Stimulated activated naive B cell treated with anti-CD40 and anti-IgM and Interleukin-4, amounts not matched to agents 10 μg/mL and 1 μg/mL and 100 μg/mL, for 72 hours (primary cell): Measurements from ENCODE around the gene PTEN.
"Not testable (repeated sequence)": the region's sequence is repeated elsewhere in the genome, so short reads cannot be mapped to it uniquely, and the experiment has no call there.

Experiments used
- ATAC-seq, 2 donors: fragments of 150-1000 bp; cut with Tn5 transposase; replicated peaks; 2 replicates each; pipeline ENCODE4 v1.10.0; 2021; ENCODE audit warnings: moderate library complexity in 1 of 2
- DNase-seq: peaks from one replicate; pipeline ENCODE4 v3.0.0; 2021
- H3K27ac Mint-ChIP-seq: one replicate; pipeline ENCODE4 v1.8.0; 2022; ENCODE audit warnings: mild to moderate bottlenecking, mixed read lengths
- H3K27me3 Mint-ChIP-seq, 2 donors: one replicate each; pipeline ENCODE4 v1.8.0; 2022; ENCODE audit warnings: mixed read lengths in 2 of 2
- H3K36me3 Mint-ChIP-seq, 2 donors: one replicate each; pipeline ENCODE4 v1.8.0; 2022; ENCODE audit warnings: mixed read lengths in 2 of 2, mild to moderate bottlenecking in 1 of 2
- H3K4me1 Mint-ChIP-seq, 2 donors: one replicate each; pipeline ENCODE4 v1.8.0; 2022; ENCODE audit warnings: mixed read lengths in 2 of 2, mild to moderate bottlenecking in 1 of 2
- H3K4me3 Mint-ChIP-seq, 2 donors: one replicate each; pipeline ENCODE4 v1.8.0; 2022; ENCODE audit warnings: mild to moderate bottlenecking in 2 of 2, mixed read lengths in 2 of 2, moderate library complexity in 1 of 2
- H3K9me3 Mint-ChIP-seq, 2 donors: one replicate each; pipeline ENCODE4 v1.8.0; 2022; ENCODE audit warnings: mixed read lengths in 2 of 2, mild to moderate bottlenecking in 1 of 2

The PTEN gene

DNA sequence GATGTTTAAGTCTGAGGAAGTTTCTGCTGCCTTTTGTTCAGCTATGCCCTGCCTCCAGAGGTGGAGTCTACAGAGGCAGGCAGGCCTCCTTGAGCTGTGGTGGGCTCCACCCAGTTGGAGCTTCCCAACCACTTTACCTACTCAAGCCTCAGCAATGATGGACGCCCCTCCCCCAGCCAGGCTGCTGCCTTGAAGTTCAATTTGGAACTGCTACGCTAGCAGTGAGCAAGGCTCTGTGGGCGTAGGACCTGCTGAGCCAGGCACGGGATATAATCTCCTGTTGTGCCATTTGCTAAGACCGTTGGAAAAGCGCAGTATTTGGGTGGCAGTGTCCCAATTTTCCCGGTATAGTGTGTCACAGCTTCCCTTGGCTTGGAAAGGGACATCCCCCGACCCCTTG, 40.0 kb downstream of the PTEN start:
- peak overlapping the region; percentile 20 for H3K27ac Mint-ChIP-seq
- peaks cover 73 to 90% of the 10 kb centered on the region in 2 donors for H3K36me3 Mint-ChIP-seq
- peaks cover 42 to 83% of the 10 kb centered on the region in 2 donors for H3K4me1 Mint-ChIP-seq

DNA sequence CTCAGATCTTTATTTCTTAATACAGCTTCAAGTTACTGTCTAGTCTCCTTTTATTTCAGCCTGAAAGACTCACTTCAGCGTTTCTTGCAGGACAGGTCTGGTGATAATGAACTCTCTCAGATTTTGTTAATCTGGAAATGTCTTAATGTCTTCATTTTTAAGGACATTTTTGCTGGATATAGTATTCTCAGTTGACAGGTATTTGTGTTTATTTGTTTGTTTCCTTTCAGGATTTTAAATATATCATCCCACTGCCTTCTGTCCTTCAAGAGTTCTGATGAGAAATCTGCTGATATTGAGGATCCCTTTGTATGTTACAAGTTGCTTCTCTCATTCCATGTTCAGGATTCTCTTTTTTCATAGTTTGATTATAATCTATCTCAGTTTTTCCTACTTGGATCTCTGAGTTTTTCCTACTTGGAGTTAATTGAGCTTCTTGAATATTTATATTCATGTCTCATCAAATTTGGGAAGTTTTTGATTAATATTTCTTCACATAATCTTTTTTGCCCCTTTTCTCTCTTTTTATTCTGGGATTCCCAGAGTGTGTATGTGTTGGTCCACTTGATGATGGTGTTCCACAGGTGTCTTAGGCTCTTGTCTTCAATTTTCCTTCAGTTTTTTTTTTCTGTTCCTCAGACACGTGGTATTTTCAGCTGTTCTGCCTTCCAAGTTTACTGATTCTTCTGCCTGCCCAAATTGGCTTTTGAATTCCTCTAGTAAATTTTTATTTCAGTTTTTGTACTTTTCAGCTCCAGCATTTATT, 49.9 kb downstream of the PTEN start:
- no peak for DNase-seq
- ATAC-seq: no peak
- no peak overlapping the region for H3K4me3 Mint-ChIP-seq
- peaks cover 63 to 82% of the 10 kb centered on the region in 2 donors for H3K36me3 Mint-ChIP-seq
- H3K27me3 Mint-ChIP-seq: no peaks in the 10 kb centered on the region
- peak overlapping the region; percentile 82 for H3K27ac Mint-ChIP-seq
- H3K9me3 Mint-ChIP-seq: peaks cover 15 to 17% of the 10 kb centered on the region in 2 donors
- H3K4me1 Mint-ChIP-seq: peaks cover 16 to 47% of the 10 kb centered on the region in 2 donors

More for the DNA sequence above, 40.0 kb downstream of the PTEN start:
- not testable (repeated sequence) for H3K4me3 Mint-ChIP-seq, DNase-seq, ATAC-seq, H3K27me3 Mint-ChIP-seq
- peaks cover 17 to 24% of the 10 kb centered on the region in 2 donors for H3K9me3 Mint-ChIP-seq

DNA sequence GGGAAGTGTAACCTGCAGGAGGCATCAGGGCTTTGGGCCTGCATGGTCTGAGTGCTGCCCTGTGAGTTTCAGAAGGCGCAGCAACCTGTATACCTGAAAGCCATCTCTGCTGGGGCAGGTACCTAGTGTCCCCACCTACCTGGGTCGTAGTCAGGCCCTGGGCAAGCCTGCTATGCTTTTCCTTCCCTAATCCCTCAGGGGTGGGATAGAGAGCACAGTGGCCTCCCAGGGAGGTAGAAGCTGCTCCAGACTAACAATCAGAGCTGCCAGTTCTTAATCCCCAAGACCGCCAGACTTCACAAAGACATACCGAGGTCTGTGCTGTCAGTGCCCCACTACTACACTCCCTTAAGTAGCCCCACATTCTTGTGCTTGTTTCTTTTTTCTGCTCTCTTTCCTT, 52.0 kb downstream of the PTEN start:
- no peak for ATAC-seq

GRCh38 chr10:87915989-87916388, 52.6 kb downstream of the PTEN start:
- Mint-ChIP-seq H3K36me3 (peaks cover 48 to 77% of the 10 kb centered on the region in 2 donors), H3K27me3 (no peaks in the 10 kb centered on the region), H3K27ac (peak overlapping the region; percentile 51), H3K4me3 (no peak overlapping the region), H3K4me1 (peaks cover 21 to 44% of the 10 kb centered on the region in 2 donors), H3K9me3 (peaks cover 15 to 17% of the 10 kb centered on the region in 2 donors)
- DNase-seq (no peak), ATAC-seq (no peak)

More for the DNA sequence above, 52.0 kb downstream of the PTEN start:
- Mint-ChIP-seq H3K4me3 (no peak overlapping the region), H3K27ac (peak overlapping the region; percentile 20), H3K4me1 (peaks cover 21 to 42% of the 10 kb centered on the region in 2 donors), H3K36me3 (peaks cover 53 to 77% of the 10 kb centered on the region in 2 donors), H3K27me3 (no peaks in the 10 kb centered on the region), H3K9me3 (peaks cover 15 to 17% of the 10 kb centered on the region in 2 donors)
- no peak for DNase-seq

DNA sequence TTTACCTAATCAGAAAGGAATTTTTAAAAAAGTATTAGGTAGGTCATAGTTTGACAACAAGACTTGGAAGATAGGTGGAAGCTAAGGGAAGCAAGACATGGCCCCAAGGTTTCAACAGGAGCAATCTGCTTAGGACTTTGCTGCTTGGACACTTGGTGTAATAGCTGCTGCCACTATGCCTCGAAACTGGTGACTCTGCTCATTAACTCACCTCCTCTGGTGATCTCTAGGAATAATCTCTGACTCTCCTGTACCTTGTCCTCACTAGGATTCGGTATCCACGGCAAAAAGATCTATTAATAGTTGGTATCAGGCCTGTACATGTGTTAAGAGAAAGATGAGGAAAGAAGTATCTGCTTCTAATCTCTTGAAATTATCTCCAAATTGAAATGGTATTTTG, 53.1 kb downstream of the PTEN start:
- peak overlapping the region; percentile 51 for H3K27ac Mint-ChIP-seq

GRCh38 chr10:87918254-87918859, 54.9 kb downstream of the PTEN start:
- Mint-ChIP-seq H3K9me3 (peaks cover 8 to 16% of the 10 kb centered on the region in 2 donors), H3K4me1 (peaks cover 35 to 68% of the 10 kb centered on the region in 2 donors), H3K27me3 (no peaks in the 10 kb centered on the region), H3K27ac (no peak overlapping the region), H3K36me3 (peaks cover 48 to 76% of the 10 kb centered on the region in 2 donors), H3K4me3 (peak overlapping the region in 1 of 2 donors; percentile 0)
- no peak for ATAC-seq
- no peak for DNase-seq

More for the DNA sequence above, 53.1 kb downstream of the PTEN start:
- DNase-seq: no peak
- peaks cover 17% of the 10 kb centered on the region in 2 donors for H3K9me3 Mint-ChIP-seq
- no peak for ATAC-seq
- H3K4me3 Mint-ChIP-seq: no peak overlapping the region
- H3K4me1 Mint-ChIP-seq: peaks cover 23 to 49% of the 10 kb centered on the region in 2 donors
- peaks cover 49 to 77% of the 10 kb centered on the region in 2 donors for H3K36me3 Mint-ChIP-seq
- H3K27me3 Mint-ChIP-seq: no peaks in the 10 kb centered on the region

- Mint-ChIP-seq H3K4me3 (no peak overlapping the region), H3K9me3 (peaks cover 0 to 9% of the 10 kb centered on the region in 2 donors), H3K36me3 (peaks cover 48 to 76% of the 10 kb centered on the region in 2 donors), H3K27me3 (no peaks in the 10 kb centered on the region), H3K4me1 (peaks cover 44 to 84% of the 10 kb centered on the region in 2 donors), H3K27ac (peak overlapping the region; percentile 25)
- DNase-seq (no peak), ATAC-seq (no peak)
Measured at GRCh38 chr10:87920538-87920937, 57.1 kb downstream of the PTEN start.

- Mint-ChIP-seq H3K4me1 (peaks cover 46 to 82% of the 10 kb centered on the region in 2 donors), H3K27ac (no peak overlapping the region), H3K4me3 (peak overlapping the region in 1 of 2 donors; percentile 8)
Measured at GRCh38 chr10:87921931-87922688, 58.7 kb downstream of the PTEN start.

DNA sequence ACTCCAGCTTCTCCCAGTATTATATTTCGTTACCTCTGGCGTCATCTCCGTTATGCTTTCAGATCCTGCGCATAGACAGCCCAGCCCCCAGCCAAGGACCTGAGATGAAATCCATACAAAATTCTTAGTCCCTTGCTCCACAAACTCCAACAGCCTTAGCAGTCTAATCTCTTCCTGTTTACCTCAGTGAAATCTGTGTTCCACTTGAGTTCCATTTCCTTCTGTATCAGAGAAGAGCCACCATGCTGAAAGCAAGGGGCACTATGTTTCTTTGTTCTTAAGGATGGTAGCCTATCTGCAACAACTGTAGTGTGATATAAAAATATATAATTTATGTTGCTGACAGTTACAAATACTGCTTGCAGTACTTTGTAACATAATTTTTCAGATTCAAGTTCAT, 59.8 kb downstream of the PTEN start:
- H3K27ac Mint-ChIP-seq: peak overlapping the region; percentile 81
- peak overlapping the region in 1 of 2 donors; percentile 15 for H3K4me3 Mint-ChIP-seq
- peaks cover 0 to 10% of the 10 kb centered on the region in 2 donors for H3K9me3 Mint-ChIP-seq
- no peak for ATAC-seq
- H3K27me3 Mint-ChIP-seq: no peaks in the 10 kb centered on the region
- peaks cover 51 to 82% of the 10 kb centered on the region in 2 donors for H3K36me3 Mint-ChIP-seq
- peaks cover 43 to 81% of the 10 kb centered on the region in 2 donors for H3K4me1 Mint-ChIP-seq
- no peak for DNase-seq

More at GRCh38 chr10:87921931-87922688, 58.7 kb downstream of the PTEN start:
- ATAC-seq (no peak), DNase-seq (no peak)
- Mint-ChIP-seq H3K9me3 (peaks cover 0 to 10% of the 10 kb centered on the region in 2 donors), H3K27me3 (no peaks in the 10 kb centered on the region), H3K36me3 (peaks cover 51 to 77% of the 10 kb centered on the region in 2 donors)

- peaks cover 49 to 74% of the 10 kb centered on the region in 2 donors for H3K36me3 Mint-ChIP-seq
- H3K27me3 Mint-ChIP-seq: no peaks in the 10 kb centered on the region
- H3K27ac Mint-ChIP-seq: peak overlapping the region; percentile 34
- DNase-seq (no peak), ATAC-seq (no peak)
- peaks cover 0 to 10% of the 10 kb centered on the region in 2 donors for H3K9me3 Mint-ChIP-seq
- H3K4me3 Mint-ChIP-seq: no peak overlapping the region
- H3K4me1 Mint-ChIP-seq: peaks cover 46 to 84% of the 10 kb centered on the region in 2 donors
Measured at GRCh38 chr10:87925570-87925969, 62.1 kb downstream of the PTEN start.

DNA sequence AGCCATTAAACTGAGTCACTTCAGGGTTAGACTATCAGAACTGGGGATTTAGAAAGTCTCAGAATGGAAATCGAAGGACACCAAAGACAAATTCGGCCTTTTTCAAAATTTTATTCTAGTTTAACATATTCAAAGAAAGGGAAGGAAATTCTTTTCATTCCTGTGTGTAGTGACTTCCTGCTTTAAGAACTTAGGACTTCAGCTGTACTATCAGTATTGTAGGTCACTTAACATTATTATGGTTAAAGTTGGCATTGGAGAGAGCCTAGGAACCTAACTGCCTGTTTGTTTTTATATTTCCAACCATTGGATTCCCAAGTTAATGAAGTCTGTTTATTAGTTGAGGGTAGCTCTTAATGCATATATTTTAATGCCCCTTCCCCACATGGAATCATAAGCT, 63.7 kb downstream of the PTEN start:
- H3K36me3 Mint-ChIP-seq: peaks cover 38 to 63% of the 10 kb centered on the region in 2 donors
- no peak for ATAC-seq

DNA sequence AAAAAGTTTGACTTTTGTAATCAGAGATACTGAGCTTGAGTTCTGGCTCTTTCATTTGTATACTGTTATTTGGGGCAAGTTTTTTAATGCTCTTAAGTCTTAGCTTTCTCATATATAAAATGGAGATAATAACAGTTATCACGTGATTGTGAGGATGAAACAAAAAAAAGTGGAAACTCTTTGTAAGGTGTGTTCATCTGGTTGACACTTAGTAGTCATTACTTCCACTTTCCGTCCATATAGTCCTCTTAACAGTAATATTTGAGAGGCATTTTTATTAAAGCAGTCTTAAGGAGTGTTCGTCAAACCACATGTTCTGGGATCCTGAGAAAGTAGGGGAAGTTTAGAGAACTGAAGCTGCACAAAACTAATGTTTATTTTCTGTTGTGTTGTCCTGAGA, 65.6 kb downstream of the PTEN start:
- Mint-ChIP-seq H3K36me3 (peaks cover 24 to 45% of the 10 kb centered on the region in 2 donors), H3K4me3 (no peak overlapping the region), H3K9me3 (peaks cover 0 to 1% of the 10 kb centered on the region in 2 donors), H3K27me3 (no peaks in the 10 kb centered on the region), H3K4me1 (peaks cover 34 to 52% of the 10 kb centered on the region in 2 donors), H3K27ac (no peak overlapping the region)
- ATAC-seq: peak; percentile 61 to 78
- no peak for DNase-seq

More for the DNA sequence above, 63.7 kb downstream of the PTEN start:
- Mint-ChIP-seq H3K9me3 (peaks cover 0 to 3% of the 10 kb centered on the region in 2 donors), H3K4me1 (peaks cover 44 to 71% of the 10 kb centered on the region in 2 donors), H3K4me3 (no peak overlapping the region), H3K27me3 (no peaks in the 10 kb centered on the region), H3K27ac (no peak overlapping the region)
- no peak for DNase-seq

- Mint-ChIP-seq H3K27me3 (no peaks in the 10 kb centered on the region), H3K9me3 (peaks cover 0 to 1% of the 10 kb centered on the region in 2 donors), H3K4me1 (peaks cover 26 to 42% of the 10 kb centered on the region in 2 donors), H3K4me3 (no peak overlapping the region), H3K27ac (no peak overlapping the region), H3K36me3 (peaks cover 22 to 44% of the 10 kb centered on the region in 2 donors)
- DNase-seq (no peak), ATAC-seq (no peak)
Measured at GRCh38 chr10:87930141-87930540, 66.7 kb downstream of the PTEN start.
